ENCODE data around the gene SMCO2.

SMCO2 gene

GRCh38 chr12:27502021-27502435, 55.5 kb downstream of the SMCO2 start:
- no peak for DNase-seq

GRCh38 chr12:27504507-27504906, 58.0 kb downstream of the SMCO2 start:
- DNase-seq = no peak

- DNase-seq = no peak
Measured at GRCh38 chr12:27505109-27505508, 58.6 kb downstream of the SMCO2 start.

- DNase-seq = no peak
Measured at GRCh38 chr12:27505761-27506160, 59.2 kb downstream of the SMCO2 start.

GRCh38 chr12:27506645-27507189, 60.2 kb downstream of the SMCO2 start:
- no peak for DNase-seq

GRCh38 chr12:27508736-27509431, 62.3 kb downstream of the SMCO2 start:
- no peak for DNase-seq

GRCh38 chr12:27511031-27511722, 64.6 kb downstream of the SMCO2 start:
- DNase-seq = no peak

GRCh38 chr12:27511723-27512045, 65.1 kb downstream of the SMCO2 start:
- no peak for DNase-seq

GRCh38 chr12:27513155-27513824, 66.8 kb downstream of the SMCO2 start:
- DNase-seq = no peak

- no peak for DNase-seq
Measured at GRCh38 chr12:27515671-27516070, 69.1 kb downstream of the SMCO2 start.

GRCh38 chr12:27516625-27517024, 70.1 kb downstream of the SMCO2 start:
- DNase-seq = no peak

- no peak for DNase-seq
Measured at GRCh38 chr12:27517546-27517945, 71.0 kb downstream of the SMCO2 start.

GRCh38 chr12:27517961-27518665, 71.6 kb downstream of the SMCO2 start:
- DNase-seq = no peak

GRCh38 chr12:27521066-27521465, 74.5 kb downstream of the SMCO2 start:
- DNase-seq = no peak

- no peak for DNase-seq
Measured at GRCh38 chr12:27521981-27522380, 75.4 kb downstream of the SMCO2 start.

- no peak for DNase-seq
Measured at GRCh38 chr12:27523305-27523641, 76.7 kb downstream of the SMCO2 start.

GRCh38 chr12:27523642-27524493, 77.3 kb downstream of the SMCO2 start, which contains the start of gene PPFIBP1:
TSS of gene PPFIBP1 (plus strand) at chr12:27524206. CDS start at chr12:27633397, 109,191 bp downstream.
- peak; percentile 98 for DNase-seq

GRCh38 chr12:27524494-27524835, 77.9 kb downstream of the SMCO2 start:
- no peak for DNase-seq

- DNase-seq = no peak
Measured at GRCh38 chr12:27524839-27525753, 78.6 kb downstream of the SMCO2 start.

GRCh38 chr12:27527512-27527911, 81.0 kb downstream of the SMCO2 start:
- DNase-seq = no peak

GRCh38 chr12:27528788-27529187, 82.3 kb downstream of the SMCO2 start:
- no peak for DNase-seq
